SKM-1 (cell line): ENCODE data around the gene OGFR.

Experiments
- DNase-seq: peaks from one replicate; lab custom pipeline; 2025; ENCODE audit not compliant: unreplicated experiment; lab: John Stamatoyannopoulos, UW

The OGFR gene

GRCh38 chr20:62824476-62825332, 20.1 kb downstream of the OGFR start:
- peak; percentile 63 for DNase-seq

- DNase-seq: no peak
Observed at GRCh38 chr20:62825333-62825985, 20.8 kb downstream of the OGFR start.

- no peak for DNase-seq
Observed at GRCh38 chr20:62825986-62826645, 21.5 kb downstream of the OGFR start.

GRCh38 chr20:62826646-62827310, 22.1 kb downstream of the OGFR start:
- no peak for DNase-seq

- DNase-seq: no peak
Observed at GRCh38 chr20:62827311-62828038, 22.8 kb downstream of the OGFR start.

- DNase-seq: no peak
Observed at GRCh38 chr20:62828051-62828450, 23.4 kb downstream of the OGFR start.

- DNase-seq: no peak
Observed at GRCh38 chr20:62828511-62829230, 24.0 kb downstream of the OGFR start.

GRCh38 chr20:62829231-62830230, 24.9 kb downstream of the OGFR start:
- DNase-seq: no peak

GRCh38 chr20:62830251-62830650, 25.6 kb downstream of the OGFR start:
- DNase-seq: no peak

- no peak for DNase-seq
Observed at GRCh38 chr20:62830821-62831220, 26.2 kb downstream of the OGFR start.

GRCh38 chr20:62831361-62831788, 26.7 kb downstream of the OGFR start:
- DNase-seq: no peak

- DNase-seq: no peak
Observed at GRCh38 chr20:62831854-62832211, 27.2 kb downstream of the OGFR start.

- DNase-seq: peak; percentile 95
Observed at GRCh38 chr20:62832212-62832922, 27.7 kb downstream of the OGFR start.

- DNase-seq: peak; percentile 95
Observed at GRCh38 chr20:62832951-62833391, 28.3 kb downstream of the OGFR start.

GRCh38 chr20:62834967-62835730, 30.5 kb downstream of the OGFR start:
- no peak for DNase-seq

GRCh38 chr20:62835931-62836861, 31.6 kb downstream of the OGFR start:
- no peak for DNase-seq
